ENCODE measurements around the gene LITAF.

Gene LITAF

GRCh38 chr16:11534262-11534661 lies 52.5 kb downstream of the LITAF start:
- H3K79me2 ChIP-seq (ENCODE audit: control insufficient read depth, insufficient read depth, low read length, unreplicated experiment): no peaks in the 10 kb centered on the region
- H3K4me1 ChIP-seq (ENCODE audit: control insufficient read depth, insufficient read depth, low read length, unreplicated experiment): no peaks in the 10 kb centered on the region
- no peak overlapping the region for H3K27ac ChIP-seq (ENCODE audit: low read depth, low read length)
- no peak overlapping the region for H2AFZ ChIP-seq (ENCODE audit: low read length, unreplicated experiment)
- no peaks in the 10 kb centered on the region for H3K36me3 ChIP-seq (ENCODE audit: insufficient read depth, low read length)
- no peak overlapping the region for H3K4me3 ChIP-seq (ENCODE audit: low read depth, low read length)
- H3K27me3 ChIP-seq (ENCODE audit: insufficient read depth, low read length): no peaks in the 10 kb centered on the region

DNA sequence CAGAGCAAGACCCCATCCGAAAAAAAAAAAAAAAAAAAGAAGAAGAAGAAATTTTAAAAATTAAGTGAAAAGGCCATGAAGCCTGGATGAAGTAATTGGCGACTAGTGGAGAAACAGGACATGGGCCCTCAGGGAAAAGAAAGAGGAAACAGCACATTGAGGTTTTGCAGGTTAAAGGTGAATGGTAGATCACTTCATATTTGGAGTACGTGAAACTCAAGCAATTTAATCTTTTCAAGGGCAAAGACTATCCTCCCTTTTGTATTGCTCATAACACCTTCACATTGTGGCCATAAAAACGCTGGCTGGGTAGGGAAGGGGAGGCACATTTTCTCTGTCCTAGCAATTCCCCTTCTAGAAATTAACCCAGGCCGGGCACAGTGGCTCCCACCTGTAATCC lies 53.1 kb downstream of the LITAF start:
- H3K4me1 ChIP-seq (ENCODE audit: control insufficient read depth, insufficient read depth, low read length, unreplicated experiment): no peaks in the 10 kb centered on the region
- no peak overlapping the region for H2AFZ ChIP-seq (ENCODE audit: low read length, unreplicated experiment)
- no peak overlapping the region for H3K27ac ChIP-seq (ENCODE audit: low read depth, low read length)
- H3K27me3 ChIP-seq (ENCODE audit: insufficient read depth, low read length): no peaks in the 10 kb centered on the region
- no peak overlapping the region for H3K4me3 ChIP-seq (ENCODE audit: low read depth, low read length)
- H3K79me2 ChIP-seq (ENCODE audit: control insufficient read depth, insufficient read depth, low read length, unreplicated experiment): no peaks in the 10 kb centered on the region
- H3K36me3 ChIP-seq (ENCODE audit: insufficient read depth, low read length): no peaks in the 10 kb centered on the region

GRCh38 chr16:11530171-11530940 lies 56.4 kb downstream of the LITAF start:
- peaks cover 12% of the 10 kb centered on the region for H3K27me3 ChIP-seq (ENCODE audit: insufficient read depth, low read length)
- no peaks in the 10 kb centered on the region for H3K36me3 ChIP-seq (ENCODE audit: insufficient read depth, low read length)
- H3K27ac ChIP-seq (ENCODE audit: low read depth, low read length): no peak overlapping the region
- no peaks in the 10 kb centered on the region for H3K79me2 ChIP-seq (ENCODE audit: control insufficient read depth, insufficient read depth, low read length, unreplicated experiment)
- H3K4me3 ChIP-seq (ENCODE audit: low read depth, low read length): no peak overlapping the region
- peaks cover 4% of the 10 kb centered on the region for H3K4me1 ChIP-seq (ENCODE audit: control insufficient read depth, insufficient read depth, low read length, unreplicated experiment)
- H2AFZ ChIP-seq (ENCODE audit: low read length, unreplicated experiment): no peak overlapping the region

DNA sequence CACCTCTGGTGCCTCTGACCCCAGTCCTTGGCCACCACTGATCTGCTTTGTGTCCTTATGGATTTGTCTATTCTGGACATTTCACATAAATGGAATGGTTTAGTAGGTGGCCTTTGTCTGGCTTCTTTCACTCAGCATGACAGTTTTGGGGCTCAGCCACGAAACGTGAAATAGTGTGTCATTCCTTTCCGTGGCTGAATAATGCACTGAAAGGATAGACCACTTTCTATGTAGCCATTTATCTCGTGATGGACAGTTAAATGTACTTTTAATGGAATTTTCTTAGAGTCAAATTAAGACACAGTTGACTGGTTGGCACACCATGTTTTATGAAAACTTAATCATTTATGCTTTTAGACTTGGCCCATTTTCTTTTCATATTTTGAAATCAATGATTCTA lies 57.4 kb downstream of the LITAF start:
- no peak overlapping the region for H3K27ac ChIP-seq (ENCODE audit: low read depth, low read length)
- peaks cover 15% of the 10 kb centered on the region for H3K27me3 ChIP-seq (ENCODE audit: insufficient read depth, low read length)
- no peak overlapping the region for H3K4me3 ChIP-seq (ENCODE audit: low read depth, low read length)
- H3K4me1 ChIP-seq (ENCODE audit: control insufficient read depth, insufficient read depth, low read length, unreplicated experiment): peaks cover 4% of the 10 kb centered on the region
- no peaks in the 10 kb centered on the region for H3K36me3 ChIP-seq (ENCODE audit: insufficient read depth, low read length)
- no peaks in the 10 kb centered on the region for H3K79me2 ChIP-seq (ENCODE audit: control insufficient read depth, insufficient read depth, low read length, unreplicated experiment)
- no peak overlapping the region for H2AFZ ChIP-seq (ENCODE audit: low read length, unreplicated experiment)

GRCh38 chr16:11528053-11528452 lies 58.7 kb downstream of the LITAF start:
- peaks cover 4% of the 10 kb centered on the region for H3K4me1 ChIP-seq (ENCODE audit: control insufficient read depth, insufficient read depth, low read length, unreplicated experiment)
- H3K36me3 ChIP-seq (ENCODE audit: insufficient read depth, low read length): no peaks in the 10 kb centered on the region
- no peak overlapping the region for H3K4me3 ChIP-seq (ENCODE audit: low read depth, low read length)
- H3K27ac ChIP-seq (ENCODE audit: low read depth, low read length): no peak overlapping the region
- peaks cover 15% of the 10 kb centered on the region for H3K27me3 ChIP-seq (ENCODE audit: insufficient read depth, low read length)
- no peak overlapping the region for H2AFZ ChIP-seq (ENCODE audit: low read length, unreplicated experiment)
- no peaks in the 10 kb centered on the region for H3K79me2 ChIP-seq (ENCODE audit: control insufficient read depth, insufficient read depth, low read length, unreplicated experiment)

DNA sequence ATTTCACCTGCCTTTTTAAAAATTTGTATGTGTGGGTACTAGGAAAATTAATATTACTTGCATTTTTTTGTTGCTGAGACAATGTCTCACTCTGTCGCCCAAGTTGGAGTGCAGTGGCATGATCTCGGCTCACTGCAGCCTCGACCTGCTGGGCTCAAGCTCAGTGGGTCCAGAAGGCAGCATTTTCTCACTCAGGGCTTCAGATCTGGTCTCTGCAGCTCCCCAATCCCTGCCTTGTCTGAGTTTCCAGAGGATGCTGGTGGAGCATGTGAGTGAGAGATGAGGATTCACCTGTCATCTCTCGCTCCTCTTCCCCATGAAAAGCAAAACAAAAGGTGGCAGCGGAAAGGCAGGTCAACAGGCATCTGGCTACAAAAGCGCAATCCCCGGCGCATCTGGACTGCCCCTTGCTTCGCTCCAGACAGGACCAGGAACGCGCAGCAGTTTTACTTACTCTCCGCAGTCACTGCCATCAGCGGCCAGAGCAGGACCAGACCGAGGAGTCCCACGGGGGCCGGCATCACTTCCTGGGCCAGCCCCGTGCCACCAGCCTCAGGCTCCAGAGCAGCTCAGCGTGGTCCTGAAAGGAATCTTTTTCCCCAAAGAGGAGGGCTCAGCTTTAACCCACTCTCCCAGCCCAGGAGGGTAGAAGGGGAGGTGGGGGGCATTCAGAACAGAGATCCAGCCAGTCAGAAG lies 59.9 kb downstream of the LITAF start:
- H2AFZ ChIP-seq (ENCODE audit: low read length, unreplicated experiment): no peak overlapping the region

DNA sequence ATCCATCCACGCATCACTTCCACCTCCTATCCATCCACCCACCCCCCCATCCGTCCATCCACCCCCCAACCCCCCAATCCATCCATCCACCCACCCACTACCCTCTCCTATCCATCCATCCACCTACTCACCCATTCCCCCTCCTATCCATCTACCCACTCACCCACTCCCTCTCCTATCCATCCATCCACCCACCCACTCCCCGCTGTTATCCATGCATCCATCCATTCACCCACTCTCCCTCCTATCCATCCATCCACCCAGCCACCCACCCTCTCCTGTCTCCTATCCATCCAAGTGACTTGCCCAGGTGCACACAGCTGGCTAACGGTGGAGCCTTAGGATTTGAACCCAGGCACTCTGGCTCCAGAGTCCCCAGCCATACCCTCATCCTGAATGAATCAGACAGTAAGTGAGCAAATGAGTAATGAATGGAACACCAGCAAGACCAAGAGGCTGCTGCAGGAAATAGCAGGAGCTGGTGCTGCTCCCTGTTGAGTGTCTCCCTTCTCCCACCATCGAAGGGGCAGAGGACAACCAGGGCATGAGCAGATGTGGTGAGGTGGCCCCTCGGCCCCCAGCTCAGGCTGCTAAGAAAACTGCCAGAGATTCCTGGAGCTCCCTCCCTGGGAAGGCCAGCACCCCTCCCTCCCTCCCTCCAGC lies 62.5 kb downstream of the LITAF start:
- H3K27ac ChIP-seq (ENCODE audit: low read depth, low read length): no peak overlapping the region
- no peaks in the 10 kb centered on the region for H3K79me2 ChIP-seq (ENCODE audit: control insufficient read depth, insufficient read depth, low read length, unreplicated experiment)
- H2AFZ ChIP-seq (ENCODE audit: low read length, unreplicated experiment): no peak overlapping the region
- H3K36me3 ChIP-seq (ENCODE audit: insufficient read depth, low read length): no peaks in the 10 kb centered on the region
- peaks cover 4% of the 10 kb centered on the region for H3K4me1 ChIP-seq (ENCODE audit: control insufficient read depth, insufficient read depth, low read length, unreplicated experiment)
- H3K27me3 ChIP-seq (ENCODE audit: insufficient read depth, low read length): peaks cover 15% of the 10 kb centered on the region
- H3K4me3 ChIP-seq (ENCODE audit: low read depth, low read length): no peak overlapping the region

More for the DNA sequence above, 59.9 kb downstream of the LITAF start:
- no peaks in the 10 kb centered on the region for H3K79me2 ChIP-seq (ENCODE audit: control insufficient read depth, insufficient read depth, low read length, unreplicated experiment)
- no peak overlapping the region for H3K4me3 ChIP-seq (ENCODE audit: low read depth, low read length)
- H3K36me3 ChIP-seq (ENCODE audit: insufficient read depth, low read length): no peaks in the 10 kb centered on the region
- H3K27me3 ChIP-seq (ENCODE audit: insufficient read depth, low read length): peaks cover 15% of the 10 kb centered on the region
- H3K27ac ChIP-seq (ENCODE audit: low read depth, low read length): no peak overlapping the region
- H3K4me1 ChIP-seq (ENCODE audit: control insufficient read depth, insufficient read depth, low read length, unreplicated experiment): peaks cover 4% of the 10 kb centered on the region

DNA sequence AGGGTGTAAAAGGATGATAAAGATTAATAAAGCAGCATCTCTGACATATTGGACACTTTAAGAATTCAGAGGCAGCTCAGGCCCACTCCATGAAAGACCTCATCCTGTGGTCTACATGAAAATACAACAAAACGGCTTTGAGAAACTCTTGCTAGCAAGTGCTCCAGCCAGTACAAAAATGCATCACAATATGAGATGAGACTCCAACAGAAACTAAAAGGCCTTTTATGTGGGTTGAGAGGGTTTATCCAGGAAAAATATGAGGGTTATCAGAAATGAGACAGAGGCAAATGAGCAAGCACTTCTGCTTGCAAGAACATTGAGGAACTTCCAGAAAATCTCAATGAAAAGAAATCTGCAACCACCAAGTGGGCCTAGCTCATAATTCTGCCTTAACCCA lies 65.7 kb downstream of the LITAF start:
- H3K79me2 ChIP-seq (ENCODE audit: control insufficient read depth, insufficient read depth, low read length, unreplicated experiment): no peaks in the 10 kb centered on the region
- H2AFZ ChIP-seq (ENCODE audit: low read length, unreplicated experiment): no peak overlapping the region
- no peaks in the 10 kb centered on the region for H3K4me1 ChIP-seq (ENCODE audit: control insufficient read depth, insufficient read depth, low read length, unreplicated experiment)
- H3K36me3 ChIP-seq (ENCODE audit: insufficient read depth, low read length): no peaks in the 10 kb centered on the region
- no peak overlapping the region for H3K4me3 ChIP-seq (ENCODE audit: low read depth, low read length)
- H3K27me3 ChIP-seq (ENCODE audit: insufficient read depth, low read length): peaks cover 17% of the 10 kb centered on the region; the same call in 1 of the 2 replicates
- H3K27ac ChIP-seq (ENCODE audit: low read depth, low read length): no peak overlapping the region

GRCh38 chr16:11520442-11520841 lies 66.3 kb downstream of the LITAF start:
- no peaks in the 10 kb centered on the region for H3K79me2 ChIP-seq (ENCODE audit: control insufficient read depth, insufficient read depth, low read length, unreplicated experiment)
- H3K27me3 ChIP-seq (ENCODE audit: insufficient read depth, low read length): peaks cover 15% of the 10 kb centered on the region; the same call in 1 of the 2 replicates
- no peak overlapping the region for H2AFZ ChIP-seq (ENCODE audit: low read length, unreplicated experiment)
- no peak overlapping the region for H3K4me3 ChIP-seq (ENCODE audit: low read depth, low read length)
- H3K36me3 ChIP-seq (ENCODE audit: insufficient read depth, low read length): no peaks in the 10 kb centered on the region
- H3K27ac ChIP-seq (ENCODE audit: low read depth, low read length): no peak overlapping the region
- H3K4me1 ChIP-seq (ENCODE audit: control insufficient read depth, insufficient read depth, low read length, unreplicated experiment): no peaks in the 10 kb centered on the region

DNA sequence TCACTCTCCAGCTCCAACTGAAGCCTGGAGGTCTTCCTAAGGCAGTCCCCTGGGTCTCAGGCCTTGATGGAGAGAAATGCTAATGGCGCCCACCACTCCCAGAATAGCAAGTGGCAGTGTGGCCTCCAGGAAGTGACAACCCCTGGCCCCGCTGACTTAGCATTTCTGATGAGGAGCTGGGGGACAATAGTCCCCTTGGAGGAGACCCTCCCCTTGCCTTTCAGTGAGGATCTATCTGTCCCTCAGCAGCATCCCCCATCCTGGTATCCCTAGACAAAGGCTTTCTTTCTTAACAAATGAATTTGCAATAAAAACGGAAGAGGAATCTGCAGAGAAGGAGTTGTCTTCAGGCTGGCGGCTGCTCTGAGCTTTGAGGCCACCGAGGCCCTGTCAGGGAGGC lies 68.8 kb downstream of the LITAF start:
- no peaks in the 10 kb centered on the region for H3K4me1 ChIP-seq (ENCODE audit: control insufficient read depth, insufficient read depth, low read length, unreplicated experiment)
- no peak overlapping the region for H3K4me3 ChIP-seq (ENCODE audit: low read depth, low read length)
- no peak overlapping the region for H3K27ac ChIP-seq (ENCODE audit: low read depth, low read length)
- H3K27me3 ChIP-seq (ENCODE audit: insufficient read depth, low read length): 0 out of 2 replicates have a peak, but pooled peaks cover 11% of the 10 kb centered on the region
- no peak overlapping the region for H2AFZ ChIP-seq (ENCODE audit: low read length, unreplicated experiment)
- H3K36me3 ChIP-seq (ENCODE audit: insufficient read depth, low read length): no peaks in the 10 kb centered on the region
- H3K79me2 ChIP-seq (ENCODE audit: control insufficient read depth, insufficient read depth, low read length, unreplicated experiment): no peaks in the 10 kb centered on the region

Data from ACC112 (cell line).